SK-N-SH treated with all-trans-retinoic acid at 6 μM for 48 hours (cell line): ENCODE data around the gene GLP2R.
A peak's percentile ranks its signal among the peaks of the same experiment; 100 is the strongest.

Experiments used
- ATAC-seq: fragments of 200-7000 bp; cut with Tn5 transposase; 3 replicates; pipeline ENCODE4 v1.9.1; 2020; ENCODE audit warnings: mild to moderate bottlenecking, moderate library complexity
- ARNTL ChIP-seq: fragments of 450-650 bp; formaldehyde crosslinking; IDR thresholded peaks from 2 replicates; pipeline ENCODE4 v1.5.0; 2020; ENCODE audit warnings: low read depth, mild to moderate bottlenecking, moderate library complexity, borderline replicate concordance
- BACH2 ChIP-seq: fragments of 250-450 bp; sonication (Bioruptor Pico); IDR thresholded peaks from 2 replicates; pipeline ENCODE4 v1.9.0; 2021; ENCODE audit warnings: mild to moderate bottlenecking, borderline replicate concordance
- ESRRG ChIP-seq: fragments of 250-450 bp; sonication (Bioruptor Pico); IDR thresholded peaks from 2 replicates; pipeline ENCODE4 v1.6.1; 2021; ENCODE audit warnings: mild to moderate bottlenecking
- GLIS3 ChIP-seq: fragments of 250-450 bp; sonication (Bioruptor Pico); IDR thresholded peaks from 2 replicates; pipeline ENCODE4 v1.5.0; 2020; ENCODE audit warnings: mild to moderate bottlenecking, moderate library complexity
- ISL1 ChIP-seq: fragments of 250-450 bp; sonication (Bioruptor Pico); IDR thresholded peaks from 2 replicates; pipeline ENCODE4 v2.1.2; 2022; ENCODE audit warnings: mild to moderate bottlenecking, moderate library complexity
- RARB ChIP-seq: fragments of 250-450 bp; sonication (Bioruptor Pico); IDR thresholded peaks from 2 replicates; pipeline ENCODE4 v1.8.0; 2021; ENCODE audit warnings: mild to moderate bottlenecking, moderate library complexity
- SNAI2 ChIP-seq: fragments of 250-450 bp; sonication (Bioruptor Pico); IDR thresholded peaks from 2 replicates; pipeline ENCODE4 v1.5.0; 2020; ENCODE audit warnings: mild to moderate bottlenecking, moderate library complexity
- TCF4 ChIP-seq: fragments of 250-450 bp; sonication (Bioruptor Pico); IDR thresholded peaks from 2 replicates; pipeline ENCODE4 v1.8.0; 2021; ENCODE audit warnings: mild to moderate bottlenecking, moderate library complexity, borderline replicate concordance
- TOX ChIP-seq: fragments of 250-450 bp; sonication (Bioruptor Pico); IDR thresholded peaks from 2 replicates; pipeline ENCODE4 v1.8.0; 2021; ENCODE audit warnings: mild to moderate bottlenecking, moderate library complexity, borderline replicate concordance
- ZC3H10 ChIP-seq: fragments of 250-450 bp; sonication (Bioruptor Pico); IDR thresholded peaks from 2 replicates; pipeline ENCODE4 v1.5.1; 2021; ENCODE audit warnings: mild to moderate bottlenecking, moderate library complexity
- ZFP3 ChIP-seq: fragments of 250-450 bp; sonication (Bioruptor Pico); IDR thresholded peaks from 2 replicates; pipeline ENCODE4 v1.5.0; 2020; ENCODE audit warnings: mild to moderate bottlenecking, moderate library complexity
- ZFP30 ChIP-seq: fragments of 450-650 bp; formaldehyde crosslinking; IDR thresholded peaks from 2 replicates; pipeline ENCODE4 v1.5.0; 2022; ENCODE audit warnings: mild to moderate bottlenecking, moderate library complexity
- ZNF565 ChIP-seq: fragments of 450-650 bp; formaldehyde crosslinking; conservative IDR thresholded peaks from 2 replicates; pipeline ENCODE4 v1.5.0; 2020; ENCODE audit warnings: low read depth, mild to moderate bottlenecking, moderate library complexity
- ZNF70 ChIP-seq: fragments of 450-650 bp; formaldehyde crosslinking; IDR thresholded peaks from 2 replicates; pipeline ENCODE4 v1.5.0; 2020; ENCODE audit warnings: mild to moderate bottlenecking, moderate library complexity
- TF ChIP-seq, protein P1 (sequence below): fragments of 250-450 bp; sonication (Bioruptor Pico); IDR thresholded peaks from 2 replicates; pipeline ENCODE4 v1.8.0; 2020; ENCODE audit warnings: mild to moderate bottlenecking, moderate library complexity, borderline replicate concordance
- TF ChIP-seq, protein P2 (sequence below): fragments of 250-450 bp; sonication (Bioruptor Pico); IDR thresholded peaks from 2 replicates; pipeline ENCODE4 v1.5.1; 2020; ENCODE audit warnings: low read depth, mild to moderate bottlenecking, moderate library complexity
- TF ChIP-seq, protein P3 (sequence below): fragments of 250-450 bp; sonication (Bioruptor Pico); IDR thresholded peaks from 2 replicates; pipeline ENCODE4 v1.5.1; 2021; ENCODE audit warnings: mild to moderate bottlenecking, moderate library complexity
- TF ChIP-seq, protein P4 (sequence below): fragments of 250-450 bp; sonication (Bioruptor Pico); IDR thresholded peaks from 2 replicates; pipeline ENCODE4 v1.8.0; 2021; ENCODE audit warnings: low read depth, mild to moderate bottlenecking, moderate library complexity, borderline replicate concordance
- TF ChIP-seq, protein P5 (sequence below): fragments of 250-450 bp; sonication (Bioruptor Pico); IDR thresholded peaks from 2 replicates; pipeline ENCODE4 v1.5.0; 2020; ENCODE audit warnings: mild to moderate bottlenecking, moderate library complexity

GLP2R gene

DNA sequence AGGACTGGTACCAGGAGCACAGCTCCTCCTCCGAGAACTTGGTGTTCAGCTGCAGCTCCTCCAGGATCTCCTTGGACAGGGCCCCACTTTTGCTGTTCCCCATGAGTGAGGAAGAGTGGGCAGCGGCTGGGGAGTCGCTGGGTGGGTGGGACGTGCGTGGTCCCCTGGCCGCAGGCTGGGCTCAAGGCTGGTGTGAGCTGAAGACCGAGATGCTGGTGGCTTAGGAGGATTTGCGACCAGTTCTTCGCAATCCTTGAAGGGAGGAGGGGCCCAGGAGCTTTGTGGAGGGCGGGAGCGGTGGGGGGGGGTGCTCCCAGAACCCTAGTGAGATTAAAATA lies 79.3 kb downstream of the GLP2R start, which contains the start of gene RCVRN (continued):
- TF ChIP-seq, protein P1, sequence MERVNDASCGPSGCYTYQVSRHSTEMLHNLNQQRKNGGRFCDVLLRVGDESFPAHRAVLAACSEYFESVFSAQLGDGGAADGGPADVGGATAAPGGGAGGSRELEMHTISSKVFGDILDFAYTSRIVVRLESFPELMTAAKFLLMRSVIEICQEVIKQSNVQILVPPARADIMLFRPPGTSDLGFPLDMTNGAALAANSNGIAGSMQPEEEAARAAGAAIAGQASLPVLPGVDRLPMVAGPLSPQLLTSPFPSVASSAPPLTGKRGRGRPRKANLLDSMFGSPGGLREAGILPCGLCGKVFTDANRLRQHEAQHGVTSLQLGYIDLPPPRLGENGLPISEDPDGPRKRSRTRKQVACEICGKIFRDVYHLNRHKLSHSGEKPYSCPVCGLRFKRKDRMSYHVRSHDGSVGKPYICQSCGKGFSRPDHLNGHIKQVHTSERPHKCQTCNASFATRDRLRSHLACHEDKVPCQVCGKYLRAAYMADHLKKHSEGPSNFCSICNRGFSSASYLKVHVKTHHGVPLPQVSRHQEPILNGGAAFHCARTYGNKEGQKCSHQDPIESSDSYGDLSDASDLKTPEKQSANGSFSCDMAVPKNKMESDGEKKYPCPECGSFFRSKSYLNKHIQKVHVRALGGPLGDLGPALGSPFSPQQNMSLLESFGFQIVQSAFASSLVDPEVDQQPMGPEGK (CRISPR knock-in tag): no peak
- TF ChIP-seq ARNTL (CRISPR knock-in tag): no peak
- TF ChIP-seq, protein P2, sequence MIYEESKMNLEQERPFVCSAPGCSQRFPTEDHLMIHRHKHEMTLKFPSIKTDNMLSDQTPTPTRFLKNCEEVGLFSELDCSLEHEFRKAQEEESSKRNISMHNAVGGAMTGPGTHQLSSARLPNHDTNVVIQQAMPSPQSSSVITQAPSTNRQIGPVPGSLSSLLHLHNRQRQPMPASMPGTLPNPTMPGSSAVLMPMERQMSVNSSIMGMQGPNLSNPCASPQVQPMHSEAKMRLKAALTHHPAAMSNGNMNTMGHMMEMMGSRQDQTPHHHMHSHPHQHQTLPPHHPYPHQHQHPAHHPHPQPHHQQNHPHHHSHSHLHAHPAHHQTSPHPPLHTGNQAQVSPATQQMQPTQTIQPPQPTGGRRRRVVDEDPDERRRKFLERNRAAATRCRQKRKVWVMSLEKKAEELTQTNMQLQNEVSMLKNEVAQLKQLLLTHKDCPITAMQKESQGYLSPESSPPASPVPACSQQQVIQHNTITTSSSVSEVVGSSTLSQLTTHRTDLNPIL (CRISPR knock-in tag): no peak
- TF ChIP-seq, protein P3, sequence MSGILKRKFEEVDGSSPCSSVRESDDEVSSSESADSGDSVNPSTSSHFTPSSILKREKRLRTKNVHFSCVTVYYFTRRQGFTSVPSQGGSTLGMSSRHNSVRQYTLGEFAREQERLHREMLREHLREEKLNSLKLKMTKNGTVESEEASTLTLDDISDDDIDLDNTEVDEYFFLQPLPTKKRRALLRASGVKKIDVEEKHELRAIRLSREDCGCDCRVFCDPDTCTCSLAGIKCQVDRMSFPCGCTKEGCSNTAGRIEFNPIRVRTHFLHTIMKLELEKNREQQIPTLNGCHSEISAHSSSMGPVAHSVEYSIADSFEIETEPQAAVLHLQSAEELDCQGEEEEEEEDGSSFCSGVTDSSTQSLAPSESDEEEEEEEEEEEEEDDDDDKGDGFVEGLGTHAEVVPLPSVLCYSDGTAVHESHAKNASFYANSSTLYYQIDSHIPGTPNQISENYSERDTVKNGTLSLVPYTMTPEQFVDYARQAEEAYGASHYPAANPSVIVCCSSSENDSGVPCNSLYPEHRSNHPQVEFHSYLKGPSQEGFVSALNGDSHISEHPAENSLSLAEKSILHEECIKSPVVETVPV: no peak
- TF ChIP-seq ZC3H10 (CRISPR knock-in tag): no peak

DNA sequence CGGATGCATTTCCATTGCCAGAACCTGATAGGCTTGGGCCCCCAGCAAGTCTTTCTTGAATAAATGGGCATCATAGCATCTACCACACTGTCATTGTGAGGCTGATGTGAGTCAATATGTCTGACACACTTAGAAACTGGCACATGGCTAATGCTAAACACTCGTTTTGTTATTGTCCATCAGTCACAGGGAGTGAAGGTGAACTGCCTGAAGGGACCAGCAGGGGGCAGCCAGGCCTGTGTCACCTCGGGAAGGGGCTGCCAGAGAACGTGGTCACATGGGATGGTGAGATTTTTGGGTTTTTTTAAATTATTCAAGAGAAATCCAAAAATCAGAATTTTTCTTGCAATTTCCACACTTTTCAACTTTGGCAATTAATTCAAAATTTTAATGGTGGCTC lies 80.2 kb downstream of the GLP2R start:
- 0 out of 3 replicates have a peak, but pooled peaks have one; percentile 42 for ATAC-seq

More for the DNA sequence above, 80.2 kb downstream of the GLP2R start:
- TF ChIP-seq, protein P4, sequence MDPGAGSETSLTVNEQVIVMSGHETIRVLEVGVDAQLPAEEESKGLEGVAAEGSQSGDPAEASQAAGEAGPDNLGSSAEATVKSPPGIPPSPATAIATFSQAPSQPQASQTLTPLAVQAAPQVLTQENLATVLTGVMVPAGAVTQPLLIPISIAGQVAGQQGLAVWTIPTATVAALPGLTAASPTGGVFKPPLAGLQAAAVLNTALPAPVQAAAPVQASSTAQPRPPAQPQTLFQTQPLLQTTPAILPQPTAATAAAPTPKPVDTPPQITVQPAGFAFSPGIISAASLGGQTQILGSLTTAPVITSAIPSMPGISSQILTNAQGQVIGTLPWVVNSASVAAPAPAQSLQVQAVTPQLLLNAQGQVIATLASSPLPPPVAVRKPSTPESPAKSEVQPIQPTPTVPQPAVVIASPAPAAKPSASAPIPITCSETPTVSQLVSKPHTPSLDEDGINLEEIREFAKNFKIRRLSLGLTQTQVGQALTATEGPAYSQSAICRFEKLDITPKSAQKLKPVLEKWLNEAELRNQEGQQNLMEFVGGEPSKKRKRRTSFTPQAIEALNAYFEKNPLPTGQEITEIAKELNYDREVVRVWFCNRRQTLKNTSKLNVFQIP (CRISPR knock-in tag): no peak
- TF ChIP-seq ZC3H10 (CRISPR knock-in tag) (no peak), ZNF70 (CRISPR knock-in tag) (no peak), TOX (CRISPR knock-in tag) (no peak), SNAI2 (CRISPR knock-in tag) (no peak), ZFP3 (CRISPR knock-in tag) (no peak), GLIS3 (CRISPR knock-in tag) (no peak), ISL1 (no peak), RARB (CRISPR knock-in tag) (no peak), TCF4 (no peak), ZNF565 (no peak), ZFP30 (CRISPR knock-in tag) (no peak), ESRRG (CRISPR knock-in tag) (no peak), BACH2 (CRISPR knock-in tag) (no peak), ARNTL (CRISPR knock-in tag) (no peak)
- TF ChIP-seq, protein P5, sequence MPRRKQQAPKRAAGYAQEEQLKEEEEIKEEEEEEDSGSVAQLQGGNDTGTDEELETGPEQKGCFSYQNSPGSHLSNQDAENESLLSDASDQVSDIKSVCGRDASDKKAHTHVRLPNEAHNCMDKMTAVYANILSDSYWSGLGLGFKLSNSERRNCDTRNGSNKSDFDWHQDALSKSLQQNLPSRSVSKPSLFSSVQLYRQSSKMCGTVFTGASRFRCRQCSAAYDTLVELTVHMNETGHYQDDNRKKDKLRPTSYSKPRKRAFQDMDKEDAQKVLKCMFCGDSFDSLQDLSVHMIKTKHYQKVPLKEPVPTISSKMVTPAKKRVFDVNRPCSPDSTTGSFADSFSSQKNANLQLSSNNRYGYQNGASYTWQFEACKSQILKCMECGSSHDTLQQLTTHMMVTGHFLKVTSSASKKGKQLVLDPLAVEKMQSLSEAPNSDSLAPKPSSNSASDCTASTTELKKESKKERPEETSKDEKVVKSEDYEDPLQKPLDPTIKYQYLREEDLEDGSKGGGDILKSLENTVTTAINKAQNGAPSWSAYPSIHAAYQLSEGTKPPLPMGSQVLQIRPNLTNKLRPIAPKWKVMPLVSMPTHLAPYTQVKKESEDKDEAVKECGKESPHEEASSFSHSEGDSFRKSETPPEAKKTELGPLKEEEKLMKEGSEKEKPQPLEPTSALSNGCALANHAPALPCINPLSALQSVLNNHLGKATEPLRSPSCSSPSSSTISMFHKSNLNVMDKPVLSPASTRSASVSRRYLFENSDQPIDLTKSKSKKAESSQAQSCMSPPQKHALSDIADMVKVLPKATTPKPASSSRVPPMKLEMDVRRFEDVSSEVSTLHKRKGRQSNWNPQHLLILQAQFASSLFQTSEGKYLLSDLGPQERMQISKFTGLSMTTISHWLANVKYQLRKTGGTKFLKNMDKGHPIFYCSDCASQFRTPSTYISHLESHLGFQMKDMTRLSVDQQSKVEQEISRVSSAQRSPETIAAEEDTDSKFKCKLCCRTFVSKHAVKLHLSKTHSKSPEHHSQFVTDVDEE (CRISPR knock-in tag): no peak
- TF ChIP-seq, protein P2 (CRISPR knock-in tag): no peak
- TF ChIP-seq, protein P3: no peak
- TF ChIP-seq, all 23 proteins: peak for 0
